ENCODE results near the gene TBCK. TPM values are rescaled to one million over a fixed set of nuclear protein-coding genes. Genes with fewer than 3 reads are reported as not detected.

Gene TBCK
- total RNA-seq, 1 experiment from 2014 or later: 19.7 TPM

DNA sequence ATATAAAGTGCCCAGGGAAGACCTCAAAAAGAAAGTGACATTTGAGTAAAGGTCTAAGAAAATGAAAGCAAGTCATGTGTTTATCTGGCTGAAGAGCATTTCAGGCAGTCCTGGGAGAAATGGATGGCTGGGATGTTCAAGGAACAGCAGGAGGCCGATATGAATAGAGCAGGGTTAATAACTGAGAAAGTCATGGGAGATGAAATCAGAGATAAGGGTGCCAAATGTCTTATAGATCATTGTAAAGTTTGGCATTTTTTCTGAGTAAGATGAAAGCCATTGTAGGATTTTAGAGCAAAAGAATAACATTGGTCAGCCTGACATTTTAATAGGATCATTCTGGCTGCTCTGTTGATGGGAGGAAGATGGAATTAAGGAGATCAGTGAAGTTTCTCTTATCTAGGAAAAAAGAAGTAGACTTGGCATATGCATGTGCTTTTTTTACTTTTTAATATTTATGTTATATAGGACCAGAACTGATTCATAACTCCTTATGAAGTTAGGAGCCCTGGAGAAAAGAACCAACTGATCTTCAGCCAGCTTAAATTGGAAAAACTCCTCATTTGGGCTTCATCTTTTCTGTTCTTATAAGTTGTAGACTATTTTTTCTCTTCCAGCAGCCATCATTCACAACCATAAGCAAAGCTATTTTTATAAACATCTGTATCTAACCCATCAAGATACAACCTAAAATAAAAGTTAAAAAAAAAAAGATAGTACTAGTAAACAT lies 18.9 kb upstream of the TBCK start:
- H3K27me3 Mint-ChIP-seq (ENCODE audit: unreplicated experiment): no peaks in the 10 kb centered on the region
- TF ChIP-seq, protein P1, sequence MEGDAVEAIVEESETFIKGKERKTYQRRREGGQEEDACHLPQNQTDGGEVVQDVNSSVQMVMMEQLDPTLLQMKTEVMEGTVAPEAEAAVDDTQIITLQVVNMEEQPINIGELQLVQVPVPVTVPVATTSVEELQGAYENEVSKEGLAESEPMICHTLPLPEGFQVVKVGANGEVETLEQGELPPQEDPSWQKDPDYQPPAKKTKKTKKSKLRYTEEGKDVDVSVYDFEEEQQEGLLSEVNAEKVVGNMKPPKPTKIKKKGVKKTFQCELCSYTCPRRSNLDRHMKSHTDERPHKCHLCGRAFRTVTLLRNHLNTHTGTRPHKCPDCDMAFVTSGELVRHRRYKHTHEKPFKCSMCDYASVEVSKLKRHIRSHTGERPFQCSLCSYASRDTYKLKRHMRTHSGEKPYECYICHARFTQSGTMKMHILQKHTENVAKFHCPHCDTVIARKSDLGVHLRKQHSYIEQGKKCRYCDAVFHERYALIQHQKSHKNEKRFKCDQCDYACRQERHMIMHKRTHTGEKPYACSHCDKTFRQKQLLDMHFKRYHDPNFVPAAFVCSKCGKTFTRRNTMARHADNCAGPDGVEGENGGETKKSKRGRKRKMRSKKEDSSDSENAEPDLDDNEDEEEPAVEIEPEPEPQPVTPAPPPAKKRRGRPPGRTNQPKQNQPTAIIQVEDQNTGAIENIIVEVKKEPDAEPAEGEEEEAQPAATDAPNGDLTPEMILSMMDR (IDR thresholded peaks at IDR 0.05; ENCODE audit: unreplicated experiment): no peak
- intact Hi-C loops (cut with micrococcal nuclease; ENCODE audit: unreplicated experiment): no loop called here
- DNase-seq: no peak
- no peaks in the 10 kb centered on the region for H3K9me3 Mint-ChIP-seq (ENCODE audit: low read depth, unreplicated experiment)
- CTCF ChIA-PET: no interaction called here
- H3K4me3 Mint-ChIP-seq (ENCODE audit: low read depth, unreplicated experiment): no peak overlapping the region
- BruUV-seq (replicated peaks): no TSS peak
- peaks cover 30% of the 10 kb centered on the region for H3K36me3 Mint-ChIP-seq (ENCODE audit: insufficient read depth, unreplicated experiment)
- no peak overlapping the region for H3K27ac Mint-ChIP-seq (ENCODE audit: unreplicated experiment)
- H3K4me1 Mint-ChIP-seq (ENCODE audit: low read depth, unreplicated experiment): no peaks in the 10 kb centered on the region

DNA sequence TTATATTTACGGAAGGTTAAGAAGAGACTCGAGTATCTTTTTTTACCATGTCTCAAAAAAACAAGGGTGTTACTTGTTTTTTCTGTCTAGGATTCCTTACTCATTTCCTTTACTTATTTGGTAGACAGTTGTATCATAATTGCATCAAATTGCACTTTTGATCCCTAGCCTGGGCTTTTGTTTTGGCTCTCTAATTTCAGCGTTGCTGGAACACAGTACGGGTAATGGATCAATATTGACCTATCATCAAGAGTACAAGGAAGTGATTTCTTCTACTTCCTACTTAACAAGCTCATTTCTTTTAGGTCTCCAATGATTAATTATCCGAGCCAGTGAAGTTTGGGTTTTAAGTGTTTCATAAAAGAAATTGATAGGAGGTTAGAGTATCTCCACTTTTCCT lies 17.2 kb upstream of the TBCK start:
- intact Hi-C loops (cut with micrococcal nuclease; ENCODE audit: unreplicated experiment): no loop called here
- CTCF ChIA-PET: no interaction called here
- no TSS peak for BruUV-seq (replicated peaks)
- no peaks in the 10 kb centered on the region for H3K27me3 Mint-ChIP-seq (ENCODE audit: unreplicated experiment)
- H3K4me1 Mint-ChIP-seq (ENCODE audit: low read depth, unreplicated experiment): no peaks in the 10 kb centered on the region
- DNase-seq: no peak
- TF ChIP-seq, protein P1 (IDR thresholded peaks at IDR 0.05; ENCODE audit: unreplicated experiment): no peak
- H3K9me3 Mint-ChIP-seq (ENCODE audit: low read depth, unreplicated experiment): no peaks in the 10 kb centered on the region
- H3K27ac Mint-ChIP-seq (ENCODE audit: unreplicated experiment): no peak overlapping the region
- peaks cover 30% of the 10 kb centered on the region for H3K36me3 Mint-ChIP-seq (ENCODE audit: insufficient read depth, unreplicated experiment)
- H3K4me3 Mint-ChIP-seq (ENCODE audit: low read depth, unreplicated experiment): no peak overlapping the region

DNA sequence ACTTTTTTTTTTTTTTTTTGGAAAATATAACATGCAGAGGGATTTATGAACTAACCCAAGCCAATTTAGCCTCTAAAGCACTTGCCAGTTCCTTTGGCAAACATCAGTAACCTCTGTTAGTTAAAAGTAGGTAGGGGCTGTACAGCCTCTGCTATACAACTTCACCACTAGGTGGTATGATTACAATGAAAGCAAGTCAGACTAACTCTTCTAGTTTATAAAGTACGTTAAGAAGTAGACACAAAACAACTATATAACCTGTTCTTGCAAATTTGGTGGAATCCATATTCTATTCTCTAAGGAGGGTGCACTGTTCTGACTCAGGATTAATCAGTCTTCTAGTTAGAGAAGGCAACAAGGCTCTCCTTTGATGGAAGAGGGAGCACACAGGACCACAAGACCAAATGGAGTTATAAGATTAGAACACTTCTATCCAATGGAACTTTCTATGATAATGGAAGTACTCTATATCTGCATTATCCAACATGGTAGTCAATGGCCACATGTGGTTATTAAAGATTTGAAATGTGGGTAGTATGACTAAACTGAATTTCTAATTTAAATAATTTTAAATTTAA lies 13.1 kb upstream of the TBCK start:
- no peaks in the 10 kb centered on the region for H3K9me3 Mint-ChIP-seq (ENCODE audit: low read depth, unreplicated experiment)
- TF ChIP-seq, protein P1 (IDR thresholded peaks at IDR 0.05; ENCODE audit: unreplicated experiment): peak; percentile 32
- intact Hi-C loops (cut with micrococcal nuclease; ENCODE audit: unreplicated experiment): loop anchor here (2.0 to 5.0 kb wide), 2 partner anchors 480 to 568 kb away; no protein-coding TSS in a partner anchor
- H3K27ac Mint-ChIP-seq (ENCODE audit: unreplicated experiment): no peak overlapping the region
- DNase-seq: no peak
- H3K36me3 Mint-ChIP-seq (ENCODE audit: insufficient read depth, unreplicated experiment): peaks cover 13% of the 10 kb centered on the region
- no peak overlapping the region for H3K4me3 Mint-ChIP-seq (ENCODE audit: low read depth, unreplicated experiment)
- CTCF ChIA-PET: interaction anchor here (0.7 kb wide), 1 partner anchor 384 kb away, joined by 4 read pairs; no protein-coding TSS in a partner anchor
- H3K27me3 Mint-ChIP-seq (ENCODE audit: unreplicated experiment): no peaks in the 10 kb centered on the region
- no TSS peak for BruUV-seq (replicated peaks)
- no peaks in the 10 kb centered on the region for H3K4me1 Mint-ChIP-seq (ENCODE audit: low read depth, unreplicated experiment)

DNA sequence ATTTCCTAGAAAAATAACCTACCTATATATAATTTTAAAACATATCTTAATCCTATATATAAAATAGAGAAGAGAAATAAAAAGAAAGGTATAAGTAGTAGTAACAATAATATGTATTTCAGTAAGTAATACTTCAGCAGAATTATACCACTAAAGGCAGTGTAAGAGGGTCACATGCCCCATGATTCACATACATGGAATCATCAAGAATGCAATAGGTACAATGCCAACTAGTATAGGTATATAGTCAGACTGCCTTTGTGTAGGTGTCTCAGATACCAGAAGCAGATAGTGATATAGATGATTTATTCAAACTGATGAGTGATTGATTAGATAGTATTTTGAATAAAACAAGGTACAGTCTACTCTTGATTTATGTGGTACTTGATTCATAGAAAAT lies 9.8 kb upstream of the TBCK start:
- CTCF ChIA-PET: no interaction called here
- Mint-ChIP-seq H3K27me3 (ENCODE audit: unreplicated experiment) (no peaks in the 10 kb centered on the region), H3K4me3 (ENCODE audit: low read depth, unreplicated experiment) (no peak overlapping the region), H3K36me3 (ENCODE audit: insufficient read depth, unreplicated experiment) (peaks cover 4% of the 10 kb centered on the region), H3K9me3 (ENCODE audit: low read depth, unreplicated experiment) (no peaks in the 10 kb centered on the region), H3K27ac (ENCODE audit: unreplicated experiment) (no peak overlapping the region), H3K4me1 (ENCODE audit: low read depth, unreplicated experiment) (no peaks in the 10 kb centered on the region)
- intact Hi-C loops (cut with micrococcal nuclease; ENCODE audit: unreplicated experiment): loop anchor here (5.0 kb wide), 1 partner anchor 572 kb away; no protein-coding TSS in a partner anchor
- BruUV-seq (replicated peaks): no TSS peak
- TF ChIP-seq, protein P1 (IDR thresholded peaks at IDR 0.05; ENCODE audit: unreplicated experiment): no peak
- DNase-seq: no peak
